T-helper 2 cell treated with Interferon-gamma antibody and Interleukin-4, amounts not matched to agents 100 ng/mL and 5 ng/mL, for 36 hours (primary cell): ENCODE measurements around the gene GRWD1. TPM values are rescaled to one million over a fixed set of nuclear protein-coding genes. Genes with fewer than 3 reads are reported as not detected.

Experiments used
- intact Hi-C: fragments of 100-400 bp; cut with micrococcal nuclease; formaldehyde crosslinking; loops from one replicate; pipeline ENCODE4 v1.15.1; 2023
- total RNA-seq: library from RNA; stranded (reverse); gene quantifications from 2 replicates; pipeline ENCODE4 v1.2.3, GENCODE V29; 2022

The GRWD1 gene
- total RNA-seq, 1 donor from 2014 or later = 49.9 TPM

- intact Hi-C loops = no loop called here
Measured at GRCh38 chr19:48454150-48454730, 8.5 kb downstream of the GRWD1 start.

DNA sequence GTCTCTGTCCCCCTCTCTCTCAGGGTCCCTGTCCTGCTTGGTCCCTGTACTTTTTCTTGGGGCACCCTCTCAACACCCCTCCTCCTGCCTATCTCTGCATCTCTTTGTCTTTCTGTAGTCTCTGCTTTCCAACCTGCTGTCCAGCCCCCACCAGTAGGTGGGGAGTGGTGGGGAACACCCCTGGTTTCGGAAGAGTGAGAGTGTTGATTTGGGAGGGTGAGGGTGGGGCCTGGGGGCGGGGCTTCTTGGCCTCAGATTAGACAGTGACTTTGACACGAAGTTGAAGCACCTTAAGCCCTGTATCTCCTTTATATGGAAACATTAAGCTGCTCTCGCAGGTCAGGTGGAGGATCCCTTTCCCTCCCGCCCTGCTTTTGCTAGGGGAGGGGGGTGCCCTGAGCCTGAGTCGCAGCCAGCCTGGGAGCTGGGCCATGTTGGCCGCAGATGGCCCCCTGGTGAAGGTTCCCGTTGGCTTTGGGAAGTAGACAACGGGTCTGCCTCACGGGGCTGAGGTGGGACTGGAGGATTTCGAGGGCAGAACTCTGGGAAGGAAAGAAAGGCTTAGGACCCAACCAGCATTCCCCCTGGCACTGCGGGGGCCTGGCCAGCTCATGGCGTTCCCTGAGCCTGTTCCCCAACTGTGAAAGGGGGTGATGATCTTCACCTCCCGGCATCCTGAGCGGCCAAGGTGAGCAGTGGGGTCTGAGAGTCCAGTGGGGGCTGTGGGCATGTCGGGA lies 9.6 kb downstream of the GRWD1 start, which contains the start of gene KCNJ14:
Gene KCNJ14, plus strand, starts transcription at position 404 of the 737 bp plus-strand sequence. CDS start 6,151 bp downstream, outside the sequence.
- intact Hi-C loops = no loop called here

DNA sequence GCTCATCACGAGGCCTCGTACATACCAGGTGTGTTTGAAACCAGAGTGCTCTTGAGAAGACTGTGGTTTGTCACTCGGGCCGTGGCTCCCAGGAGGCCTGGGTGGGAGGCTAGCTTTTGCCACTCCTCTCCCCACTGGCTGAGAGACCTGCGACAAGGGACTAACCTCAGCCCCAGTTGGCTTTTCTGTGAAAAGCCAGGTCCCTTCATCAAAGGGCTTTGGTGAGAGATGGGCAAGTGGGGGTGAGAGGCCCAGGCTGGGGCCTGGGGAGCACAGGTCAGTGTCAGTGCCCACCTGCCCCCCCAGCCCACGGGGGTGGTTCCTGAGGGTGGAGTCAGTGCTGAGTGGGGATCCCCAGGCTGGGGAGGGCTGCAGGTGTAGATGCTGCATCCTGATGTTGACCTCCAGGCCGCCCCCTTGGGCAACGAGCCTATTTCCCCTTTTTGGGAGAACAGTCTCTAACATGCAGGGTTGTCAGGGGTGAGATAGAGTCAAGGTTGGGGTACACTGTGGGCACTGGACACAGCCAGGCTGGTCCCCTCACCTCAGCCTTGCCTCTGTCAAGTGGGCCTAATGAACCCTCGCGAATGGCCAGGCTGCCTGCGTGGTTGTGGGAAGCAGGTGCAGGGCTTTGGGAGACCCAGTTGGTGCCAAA lies 10.3 kb downstream of the GRWD1 start:
- intact Hi-C loops = no loop called here

DNA sequence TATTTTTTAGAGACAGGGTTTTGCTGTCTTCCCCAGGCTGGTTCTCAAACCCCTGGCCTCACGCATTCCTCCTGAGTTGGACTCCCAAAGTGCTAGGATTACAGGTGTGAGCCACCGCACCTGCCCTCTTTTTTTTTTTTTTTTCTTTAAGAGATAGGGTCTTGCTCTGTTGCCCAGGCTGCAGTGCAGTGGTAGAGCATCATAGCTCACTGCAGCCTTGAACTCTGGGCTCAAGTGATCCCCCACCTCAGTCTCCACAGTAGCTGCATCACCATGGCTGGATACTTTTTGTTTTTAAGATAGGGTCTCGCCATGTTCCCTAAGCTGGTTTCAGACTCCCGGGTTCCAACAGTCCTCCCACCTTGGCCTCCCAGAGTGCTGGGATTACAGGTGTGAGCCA lies 11.1 kb downstream of the GRWD1 start:
- intact Hi-C loops = no loop called here

GRCh38 chr19:48458016-48458415 lies 12.2 kb downstream of the GRWD1 start:
- intact Hi-C loops = no loop called here

GRCh38 chr19:48461651-48461981 lies 15.8 kb downstream of the GRWD1 start:
- intact Hi-C loops = no loop called here

DNA sequence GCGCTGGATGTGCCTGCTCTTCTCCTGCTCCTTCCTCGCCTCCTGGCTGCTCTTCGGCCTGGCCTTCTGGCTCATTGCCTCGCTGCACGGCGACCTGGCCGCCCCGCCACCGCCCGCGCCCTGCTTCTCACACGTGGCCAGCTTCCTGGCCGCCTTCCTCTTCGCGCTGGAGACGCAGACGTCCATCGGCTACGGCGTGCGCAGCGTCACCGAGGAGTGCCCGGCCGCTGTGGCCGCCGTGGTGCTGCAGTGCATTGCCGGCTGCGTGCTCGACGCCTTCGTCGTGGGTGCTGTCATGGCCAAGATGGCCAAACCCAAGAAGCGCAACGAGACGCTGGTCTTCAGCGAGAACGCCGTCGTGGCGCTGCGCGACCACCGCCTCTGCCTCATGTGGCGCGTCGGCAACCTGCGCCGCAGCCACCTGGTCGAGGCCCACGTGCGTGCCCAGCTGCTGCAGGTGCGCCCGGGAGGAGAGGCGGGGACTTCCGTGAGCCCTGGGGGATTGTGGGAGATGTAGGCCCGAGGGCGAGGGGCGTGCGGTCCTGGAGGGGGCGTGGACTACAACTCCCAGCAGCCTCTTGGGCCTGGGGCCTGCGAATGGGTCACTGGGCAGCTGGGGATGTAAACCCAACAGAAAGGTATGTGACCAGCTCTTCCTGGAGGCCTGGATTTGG lies 16.3 kb downstream of the GRWD1 start:
- intact Hi-C loops = no loop called here

- intact Hi-C loops = no loop called here
Measured at GRCh38 chr19:48465215-48465614, 19.4 kb downstream of the GRWD1 start.

DNA sequence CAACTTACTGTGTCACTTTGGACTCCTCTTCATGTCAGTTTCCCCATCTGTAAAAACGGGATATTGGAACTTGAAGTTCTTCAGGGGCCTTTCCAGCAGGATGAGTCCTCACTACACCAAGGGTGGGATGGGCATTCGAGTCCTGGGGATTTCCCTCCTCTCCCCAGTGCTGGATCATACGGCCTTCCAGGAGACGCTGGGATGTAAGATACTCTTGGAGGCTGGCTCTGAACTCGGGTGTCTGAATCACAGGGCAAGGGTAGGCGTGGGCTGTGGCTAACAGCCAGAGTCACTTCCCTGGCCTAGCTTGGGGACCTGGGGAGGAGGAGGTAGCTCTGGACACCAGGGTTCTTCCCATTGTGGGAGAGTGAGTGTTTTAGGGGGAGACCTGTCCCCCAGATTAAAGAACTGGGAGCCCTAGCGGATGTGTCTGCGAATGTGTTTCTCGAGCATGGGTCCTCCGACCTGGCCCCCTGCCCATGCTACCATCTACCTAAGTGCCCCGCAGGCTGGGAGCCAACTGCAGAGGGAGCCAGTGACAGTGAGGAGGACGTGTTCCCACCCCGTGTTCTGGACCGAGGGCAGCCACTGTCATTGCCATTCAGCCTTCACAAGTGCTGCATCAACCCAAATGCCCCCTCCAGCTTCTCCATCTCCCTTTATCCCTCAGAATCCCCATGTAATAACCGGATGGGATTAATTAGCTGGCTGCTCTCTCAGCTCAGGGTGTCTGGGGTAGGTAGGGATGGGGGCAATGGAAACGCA lies 21.0 kb downstream of the GRWD1 start:
- intact Hi-C loops = no loop called here

GRCh38 chr19:48468772-48469288 lies 23.0 kb downstream of the GRWD1 start:
- intact Hi-C loops = loop anchor here (1.0 to 2.0 kb wide), 7 partner anchors 24 to 139 kb away; partner anchors contain the start of genes GRWD1, KDELR1 and TMEM143

GRCh38 chr19:48469289-48469881 lies 23.6 kb downstream of the GRWD1 start, which contains the start of gene CYTH2:
TSS of gene CYTH2 (plus strand) at chr19:48469369. CDS start at chr19:48469508, 139 bp downstream.
- intact Hi-C loops = loop anchor here (1.0 to 2.0 kb wide), 7 partner anchors 23 to 139 kb away; partner anchors contain the start of genes GRWD1, KDELR1 and TMEM143

DNA sequence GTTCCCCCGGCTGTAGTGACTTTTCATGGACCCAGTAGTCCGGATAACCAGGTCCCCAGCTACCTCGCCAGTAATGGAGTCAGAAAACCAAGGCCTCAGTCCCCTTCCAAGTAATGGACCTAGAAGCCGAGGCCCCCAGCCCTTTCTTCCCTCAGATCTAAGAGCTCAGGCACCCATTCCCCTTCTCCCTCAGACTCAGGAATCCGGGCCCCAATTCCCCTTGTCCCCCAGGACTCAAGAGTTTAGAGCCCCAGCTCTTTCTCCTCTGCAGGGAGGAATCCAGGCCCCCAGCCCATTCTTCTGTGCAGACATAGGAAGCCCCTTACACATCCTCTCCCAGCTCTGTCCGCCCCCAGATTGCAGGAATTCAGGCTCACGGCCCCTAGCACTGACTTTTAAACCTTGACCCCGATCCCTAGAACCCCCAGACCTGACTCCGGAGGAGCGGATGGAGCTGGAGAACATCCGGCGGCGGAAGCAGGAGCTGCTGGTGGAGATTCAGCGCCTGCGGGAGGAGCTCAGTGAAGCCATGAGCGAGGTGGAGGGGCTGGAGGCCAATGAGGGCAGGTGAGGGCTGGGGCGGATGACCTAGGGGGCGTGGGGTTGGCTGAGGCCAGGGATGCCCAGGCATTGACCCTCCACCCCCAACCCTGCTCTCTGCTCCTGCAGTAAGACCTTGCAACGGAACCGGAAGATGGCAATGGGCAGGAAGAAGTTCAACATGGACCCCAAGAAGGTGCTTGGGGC lies 24.3 kb downstream of the GRWD1 start:
- intact Hi-C loops = loop anchor here (1.0 to 2.0 kb wide), 7 partner anchors 23 to 140 kb away; partner anchors contain the start of genes GRWD1, KDELR1 and TMEM143

DNA sequence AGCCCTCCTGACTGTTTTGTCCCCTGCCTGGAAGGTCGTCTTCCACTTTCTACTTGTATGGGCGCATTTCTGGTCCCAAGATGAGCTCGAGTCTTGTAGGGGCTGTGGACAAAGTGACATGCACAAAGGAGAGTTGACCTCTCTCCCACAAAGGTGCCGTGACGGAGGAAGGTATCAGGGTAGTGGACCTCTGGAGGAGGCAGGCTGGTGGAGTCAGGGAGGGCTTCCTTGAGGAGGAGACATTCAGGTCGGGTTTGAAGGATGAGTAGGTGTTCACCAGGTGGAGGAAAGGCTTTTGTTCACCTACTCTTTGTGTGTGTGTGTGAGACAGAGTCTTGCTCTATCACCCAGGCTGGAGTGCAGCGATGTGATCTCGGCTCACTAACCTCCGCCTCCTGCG lies 25.1 kb downstream of the GRWD1 start:
- intact Hi-C loops = no loop called here

GRCh38 chr19:48471836-48472235 lies 26.1 kb downstream of the GRWD1 start:
- intact Hi-C loops = no loop called here

GRCh38 chr19:48473161-48473966 lies 27.6 kb downstream of the GRWD1 start:
- intact Hi-C loops = no loop called here

DNA sequence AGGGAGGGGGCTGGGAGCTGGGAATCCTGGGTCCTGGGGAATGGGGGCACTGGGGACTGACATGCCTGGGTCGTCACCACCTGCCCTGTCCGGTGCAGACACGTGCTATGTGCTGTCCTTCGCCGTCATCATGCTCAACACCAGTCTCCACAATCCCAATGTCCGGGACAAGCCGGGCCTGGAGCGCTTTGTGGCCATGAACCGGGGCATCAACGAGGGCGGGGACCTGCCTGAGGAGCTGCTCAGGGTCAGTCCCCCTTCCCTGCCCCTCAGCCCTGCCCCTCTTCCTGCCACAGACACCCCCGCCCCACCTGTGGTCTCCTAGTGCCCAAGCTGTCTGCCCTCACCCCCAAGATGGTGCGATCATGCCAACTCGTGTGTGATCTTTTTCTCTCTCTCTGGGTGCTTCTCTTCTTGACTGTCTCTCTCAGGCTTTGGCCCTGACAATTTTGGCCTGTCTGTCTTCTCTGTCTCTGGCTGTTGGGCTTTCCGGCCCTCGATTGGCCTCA lies 28.4 kb downstream of the GRWD1 start:
- intact Hi-C loops = no loop called here

- intact Hi-C loops = no loop called here
Measured at GRCh38 chr19:48475369-48476068, 29.7 kb downstream of the GRWD1 start.

GRCh38 chr19:48476176-48476575 lies 30.4 kb downstream of the GRWD1 start:
- intact Hi-C loops = no loop called here
